ENCODE data around the gene SF3A2.

DNA sequence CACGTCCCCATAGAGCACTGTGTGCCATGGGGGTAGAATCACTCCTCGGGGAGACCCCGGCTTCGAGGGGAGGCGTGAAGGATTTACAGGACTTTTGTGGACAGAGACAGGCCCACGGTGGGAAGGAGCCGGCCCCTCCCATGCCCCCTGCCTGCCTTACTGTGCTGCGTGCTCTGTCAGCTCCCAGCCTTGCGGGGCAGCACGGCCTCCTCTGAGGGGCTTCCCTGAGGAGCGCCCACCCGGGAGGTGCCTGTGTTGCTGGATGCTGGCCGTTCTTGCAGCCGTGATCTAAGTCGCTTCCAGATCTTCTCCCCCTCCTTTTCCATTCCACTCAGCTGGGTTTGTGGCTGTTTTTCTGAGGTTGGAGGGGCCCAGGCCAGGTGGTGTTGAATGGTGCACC is 29.6 kb upstream of the SF3A2 start:
- TF ChIP-seq, protein P1, sequence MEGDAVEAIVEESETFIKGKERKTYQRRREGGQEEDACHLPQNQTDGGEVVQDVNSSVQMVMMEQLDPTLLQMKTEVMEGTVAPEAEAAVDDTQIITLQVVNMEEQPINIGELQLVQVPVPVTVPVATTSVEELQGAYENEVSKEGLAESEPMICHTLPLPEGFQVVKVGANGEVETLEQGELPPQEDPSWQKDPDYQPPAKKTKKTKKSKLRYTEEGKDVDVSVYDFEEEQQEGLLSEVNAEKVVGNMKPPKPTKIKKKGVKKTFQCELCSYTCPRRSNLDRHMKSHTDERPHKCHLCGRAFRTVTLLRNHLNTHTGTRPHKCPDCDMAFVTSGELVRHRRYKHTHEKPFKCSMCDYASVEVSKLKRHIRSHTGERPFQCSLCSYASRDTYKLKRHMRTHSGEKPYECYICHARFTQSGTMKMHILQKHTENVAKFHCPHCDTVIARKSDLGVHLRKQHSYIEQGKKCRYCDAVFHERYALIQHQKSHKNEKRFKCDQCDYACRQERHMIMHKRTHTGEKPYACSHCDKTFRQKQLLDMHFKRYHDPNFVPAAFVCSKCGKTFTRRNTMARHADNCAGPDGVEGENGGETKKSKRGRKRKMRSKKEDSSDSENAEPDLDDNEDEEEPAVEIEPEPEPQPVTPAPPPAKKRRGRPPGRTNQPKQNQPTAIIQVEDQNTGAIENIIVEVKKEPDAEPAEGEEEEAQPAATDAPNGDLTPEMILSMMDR (IDR thresholded peaks at IDR 0.05 in 2 of 3, conservative IDR thresholded peaks at IDR 0.05 in 1 of 3; ENCODE audit: control insufficient read depth in 2 of 3, extremely low read depth in 1 of 3, insufficient read depth in 1 of 3, low read depth in 3 of 3, low read length in 3 of 3): no peak
- TF ChIP-seq SIX5 (IDR thresholded peaks at IDR 0.05; ENCODE audit: low read depth, low read length, severe bottlenecking) (no peak), ZNF274 (IDR thresholded peaks at IDR 0.05; ENCODE audit: insufficient read depth, insufficient read length) (no peak)
- TF ChIP-seq, protein P2, sequence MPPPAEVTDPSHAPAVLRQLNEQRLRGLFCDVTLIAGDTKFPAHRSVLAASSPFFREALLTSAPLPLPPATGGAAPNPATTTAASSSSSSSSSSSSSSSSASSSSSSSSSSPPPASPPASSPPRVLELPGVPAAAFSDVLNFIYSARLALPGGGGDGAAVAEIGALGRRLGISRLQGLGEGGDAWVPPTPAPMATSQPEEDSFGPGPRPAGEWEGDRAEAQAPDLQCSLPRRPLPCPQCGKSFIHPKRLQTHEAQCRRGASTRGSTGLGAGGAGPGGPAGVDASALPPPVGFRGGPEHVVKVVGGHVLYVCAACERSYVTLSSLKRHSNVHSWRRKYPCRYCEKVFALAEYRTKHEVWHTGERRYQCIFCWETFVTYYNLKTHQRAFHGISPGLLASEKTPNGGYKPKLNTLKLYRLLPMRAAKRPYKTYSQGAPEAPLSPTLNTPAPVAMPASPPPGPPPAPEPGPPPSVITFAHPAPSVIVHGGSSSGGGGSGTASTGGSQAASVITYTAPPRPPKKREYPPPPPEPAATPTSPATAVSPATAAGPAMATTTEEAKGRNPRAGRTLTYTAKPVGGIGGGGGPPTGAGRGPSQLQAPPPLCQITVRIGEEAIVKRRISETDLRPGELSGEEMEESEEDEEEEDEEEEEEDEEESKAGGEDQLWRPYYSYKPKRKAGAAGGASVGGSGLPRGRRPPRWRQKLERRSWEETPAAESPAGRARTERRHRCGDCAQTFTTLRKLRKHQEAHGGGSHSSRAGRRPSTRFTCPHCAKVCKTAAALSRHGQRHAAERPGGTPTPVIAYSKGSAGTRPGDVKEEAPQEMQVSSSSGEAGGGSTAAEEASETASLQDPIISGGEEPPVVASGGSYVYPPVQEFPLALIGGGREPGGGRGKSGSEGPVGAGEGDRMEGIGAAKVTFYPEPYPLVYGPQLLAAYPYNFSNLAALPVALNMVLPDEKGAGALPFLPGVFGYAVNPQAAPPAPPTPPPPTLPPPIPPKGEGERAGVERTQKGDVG (CRISPR knock-in tag; IDR thresholded peaks at IDR 0.05): no peak
